GM12878 (cell line): Measurements from ENCODE around the gene IGSF23.

Experiments used
- HDGF ChIP-seq: fragments of 450-650 bp; IDR thresholded peaks from 2 replicates; pipeline ENCODE4 v1.6.1; 2016; ENCODE audit warnings: antibody characterized with exemption
- STAT1 ChIP-seq: fragments of 450-650 bp; conservative IDR thresholded peaks from 2 replicates; pipeline ENCODE4 v1.6.1; 2014; ENCODE audit warnings: antibody characterized with exemption, mild to moderate bottlenecking
- ZNF384 ChIP-seq: IDR thresholded peaks from 2 replicates; pipeline ENCODE4 v1.6.1; 2012; ENCODE audit warnings: low read depth, mild to moderate bottlenecking, low read length, improper control_type of control experiment, borderline replicate concordance
- TF ChIP-seq, protein P1 (sequence below): IDR thresholded peaks from 2 replicates; pipeline ENCODE4 v1.6.1; 2012; ENCODE audit warnings: mild to moderate bottlenecking, low read depth, low read length
- TF ChIP-seq, protein P2 (sequence below): IDR thresholded peaks from 2 replicates; pipeline ENCODE4 v1.6.1; 2011; ENCODE audit warnings: borderline replicate concordance, low read depth, mild to moderate bottlenecking, moderate library complexity, mixed read lengths, low read length; ENCODE audit not compliant: insufficient read depth; ENCODE audit errors: extremely low read length
- TF ChIP-seq, protein P3 (sequence below), 3 experiments: IDR thresholded peaks in 2 of 3; conservative IDR thresholded peaks in 1 of 3; 2 replicates each; pipeline ENCODE4 v1.5.1; 2011; ENCODE audit warnings: low read depth in 3 of 3, low read length in 3 of 3, mild to moderate bottlenecking in 3 of 3, control low read depth in 2 of 3, moderate library complexity in 2 of 3, inconsistent platforms in 1 of 3, mixed read lengths in 1 of 3; ENCODE audit not compliant: control insufficient read depth in 2 of 3, insufficient read depth in 1 of 3; ENCODE audit errors: extremely low read depth in 1 of 3
- TF ChIP-seq, protein P4 (sequence below): fragments of 450-650 bp; formaldehyde crosslinking; IDR thresholded peaks from 2 replicates; pipeline ENCODE4 v1.5.0; 2022; ENCODE audit warnings: mild to moderate bottlenecking, missing genetic modification characterization

DNA sequence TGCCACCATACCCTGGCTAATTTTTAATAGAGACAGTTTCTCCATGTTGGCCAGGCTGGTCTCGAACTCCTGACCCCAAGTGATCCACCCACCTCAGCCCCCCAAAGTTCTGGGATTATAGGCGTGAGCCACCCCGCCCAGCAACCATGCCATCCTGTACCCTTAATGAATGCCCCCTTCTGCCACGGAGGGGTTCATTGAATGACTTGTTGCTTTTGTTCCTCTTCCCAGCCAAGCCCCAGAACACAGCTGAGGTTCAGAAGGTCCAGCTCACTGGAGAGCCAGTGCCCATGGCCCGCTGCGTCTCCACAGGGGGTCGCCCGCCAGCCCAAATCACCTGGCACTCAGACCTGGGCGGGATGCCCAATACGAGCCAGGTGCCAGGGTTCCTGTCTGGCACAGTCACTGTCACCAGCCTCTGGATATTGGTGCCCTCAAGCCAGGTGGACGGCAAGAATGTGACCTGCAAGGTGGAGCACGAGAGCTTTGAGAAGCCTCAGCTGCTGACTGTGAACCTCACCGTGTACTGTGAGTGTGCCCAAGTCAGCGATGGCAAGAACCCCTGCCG lies 36.3 kb downstream of the IGSF23 start:
- TF ChIP-seq, protein P1, sequence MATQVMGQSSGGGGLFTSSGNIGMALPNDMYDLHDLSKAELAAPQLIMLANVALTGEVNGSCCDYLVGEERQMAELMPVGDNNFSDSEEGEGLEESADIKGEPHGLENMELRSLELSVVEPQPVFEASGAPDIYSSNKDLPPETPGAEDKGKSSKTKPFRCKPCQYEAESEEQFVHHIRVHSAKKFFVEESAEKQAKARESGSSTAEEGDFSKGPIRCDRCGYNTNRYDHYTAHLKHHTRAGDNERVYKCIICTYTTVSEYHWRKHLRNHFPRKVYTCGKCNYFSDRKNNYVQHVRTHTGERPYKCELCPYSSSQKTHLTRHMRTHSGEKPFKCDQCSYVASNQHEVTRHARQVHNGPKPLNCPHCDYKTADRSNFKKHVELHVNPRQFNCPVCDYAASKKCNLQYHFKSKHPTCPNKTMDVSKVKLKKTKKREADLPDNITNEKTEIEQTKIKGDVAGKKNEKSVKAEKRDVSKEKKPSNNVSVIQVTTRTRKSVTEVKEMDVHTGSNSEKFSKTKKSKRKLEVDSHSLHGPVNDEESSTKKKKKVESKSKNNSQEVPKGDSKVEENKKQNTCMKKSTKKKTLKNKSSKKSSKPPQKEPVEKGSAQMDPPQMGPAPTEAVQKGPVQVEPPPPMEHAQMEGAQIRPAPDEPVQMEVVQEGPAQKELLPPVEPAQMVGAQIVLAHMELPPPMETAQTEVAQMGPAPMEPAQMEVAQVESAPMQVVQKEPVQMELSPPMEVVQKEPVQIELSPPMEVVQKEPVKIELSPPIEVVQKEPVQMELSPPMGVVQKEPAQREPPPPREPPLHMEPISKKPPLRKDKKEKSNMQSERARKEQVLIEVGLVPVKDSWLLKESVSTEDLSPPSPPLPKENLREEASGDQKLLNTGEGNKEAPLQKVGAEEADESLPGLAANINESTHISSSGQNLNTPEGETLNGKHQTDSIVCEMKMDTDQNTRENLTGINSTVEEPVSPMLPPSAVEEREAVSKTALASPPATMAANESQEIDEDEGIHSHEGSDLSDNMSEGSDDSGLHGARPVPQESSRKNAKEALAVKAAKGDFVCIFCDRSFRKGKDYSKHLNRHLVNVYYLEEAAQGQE = no peak
- TF ChIP-seq, protein P2, sequence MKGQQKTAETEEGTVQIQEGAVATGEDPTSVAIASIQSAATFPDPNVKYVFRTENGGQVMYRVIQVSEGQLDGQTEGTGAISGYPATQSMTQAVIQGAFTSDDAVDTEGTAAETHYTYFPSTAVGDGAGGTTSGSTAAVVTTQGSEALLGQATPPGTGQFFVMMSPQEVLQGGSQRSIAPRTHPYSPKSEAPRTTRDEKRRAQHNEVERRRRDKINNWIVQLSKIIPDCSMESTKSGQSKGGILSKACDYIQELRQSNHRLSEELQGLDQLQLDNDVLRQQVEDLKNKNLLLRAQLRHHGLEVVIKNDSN = no peak
- TF ChIP-seq, protein P3, sequence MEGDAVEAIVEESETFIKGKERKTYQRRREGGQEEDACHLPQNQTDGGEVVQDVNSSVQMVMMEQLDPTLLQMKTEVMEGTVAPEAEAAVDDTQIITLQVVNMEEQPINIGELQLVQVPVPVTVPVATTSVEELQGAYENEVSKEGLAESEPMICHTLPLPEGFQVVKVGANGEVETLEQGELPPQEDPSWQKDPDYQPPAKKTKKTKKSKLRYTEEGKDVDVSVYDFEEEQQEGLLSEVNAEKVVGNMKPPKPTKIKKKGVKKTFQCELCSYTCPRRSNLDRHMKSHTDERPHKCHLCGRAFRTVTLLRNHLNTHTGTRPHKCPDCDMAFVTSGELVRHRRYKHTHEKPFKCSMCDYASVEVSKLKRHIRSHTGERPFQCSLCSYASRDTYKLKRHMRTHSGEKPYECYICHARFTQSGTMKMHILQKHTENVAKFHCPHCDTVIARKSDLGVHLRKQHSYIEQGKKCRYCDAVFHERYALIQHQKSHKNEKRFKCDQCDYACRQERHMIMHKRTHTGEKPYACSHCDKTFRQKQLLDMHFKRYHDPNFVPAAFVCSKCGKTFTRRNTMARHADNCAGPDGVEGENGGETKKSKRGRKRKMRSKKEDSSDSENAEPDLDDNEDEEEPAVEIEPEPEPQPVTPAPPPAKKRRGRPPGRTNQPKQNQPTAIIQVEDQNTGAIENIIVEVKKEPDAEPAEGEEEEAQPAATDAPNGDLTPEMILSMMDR (IDR thresholded peaks at IDR 0.05 in 2 of 3, conservative IDR thresholded peaks at IDR 0.05 in 1 of 3; ENCODE audit: control insufficient read depth in 2 of 3, extremely low read depth in 1 of 3, insufficient read depth in 1 of 3, low read depth in 3 of 3, low read length in 3 of 3) = no peak
- TF ChIP-seq HDGF (no peak), STAT1 (no peak), ZNF384 (no peak)
- TF ChIP-seq, protein P4, sequence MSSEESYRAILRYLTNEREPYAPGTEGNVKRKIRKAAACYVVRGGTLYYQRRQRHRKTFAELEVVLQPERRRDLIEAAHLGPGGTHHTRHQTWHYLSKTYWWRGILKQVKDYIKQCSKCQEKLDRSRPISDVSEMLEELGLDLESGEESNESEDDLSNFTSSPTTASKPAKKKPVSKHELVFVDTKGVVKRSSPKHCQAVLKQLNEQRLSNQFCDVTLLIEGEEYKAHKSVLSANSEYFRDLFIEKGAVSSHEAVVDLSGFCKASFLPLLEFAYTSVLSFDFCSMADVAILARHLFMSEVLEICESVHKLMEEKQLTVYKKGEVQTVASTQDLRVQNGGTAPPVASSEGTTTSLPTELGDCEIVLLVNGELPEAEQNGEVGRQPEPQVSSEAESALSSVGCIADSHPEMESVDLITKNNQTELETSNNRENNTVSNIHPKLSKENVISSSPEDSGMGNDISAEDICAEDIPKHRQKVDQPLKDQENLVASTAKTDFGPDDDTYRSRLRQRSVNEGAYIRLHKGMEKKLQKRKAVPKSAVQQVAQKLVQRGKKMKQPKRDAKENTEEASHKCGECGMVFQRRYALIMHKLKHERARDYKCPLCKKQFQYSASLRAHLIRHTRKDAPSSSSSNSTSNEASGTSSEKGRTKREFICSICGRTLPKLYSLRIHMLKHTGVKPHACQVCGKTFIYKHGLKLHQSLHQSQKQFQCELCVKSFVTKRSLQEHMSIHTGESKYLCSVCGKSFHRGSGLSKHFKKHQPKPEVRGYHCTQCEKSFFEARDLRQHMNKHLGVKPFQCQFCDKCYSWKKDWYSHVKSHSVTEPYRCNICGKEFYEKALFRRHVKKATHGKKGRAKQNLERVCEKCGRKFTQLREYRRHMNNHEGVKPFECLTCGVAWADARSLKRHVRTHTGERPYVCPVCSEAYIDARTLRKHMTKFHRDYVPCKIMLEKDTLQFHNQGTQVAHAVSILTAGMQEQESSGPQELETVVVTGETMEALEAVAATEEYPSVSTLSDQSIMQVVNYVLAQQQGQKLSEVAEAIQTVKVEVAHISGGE (CRISPR knock-in tag) = no peak
